Activated B cell treated with CpG ODN at 0.5 μM for 24 hours (primary cell): Measurements from ENCODE around the gene TUBA4B. TPM values are rescaled to one million over a fixed set of nuclear protein-coding genes. Genes with fewer than 3 reads are reported as not detected.
"Not testable (repeated sequence)": the region's sequence is repeated elsewhere in the genome, so short reads cannot be mapped to it uniquely, and the experiment has no call there.

ENCODE experiments used
- ATAC-seq: fragments of 200-7000 bp; cut with Tn5 transposase; one replicate; pipeline ENCODE4 v1.10.0; 2021; ENCODE audit warnings: low read depth, mild to moderate bottlenecking, moderate library complexity
- CTCF ChIA-PET: fragments of 350-600 bp; sonication (Branson Sonifier 250); formaldehyde crosslinking; loops from one replicate; lab custom pipeline; 2021; ENCODE audit warnings: antibody characterized with exemption; lab: Charles Lee
- POLR2A ChIA-PET: fragments of 350-600 bp; sonication (Branson Sonifier 250); formaldehyde crosslinking; loops from one replicate; lab custom pipeline; 2021; ENCODE audit warnings: antibody characterized with exemption; lab: Charles Lee
- DNase-seq: peaks from one replicate; pipeline ENCODE4 v3.0.0; 2022
- H3K27ac Mint-ChIP-seq: one replicate; pipeline ENCODE4 v1.8.0; 2020; ENCODE audit warnings: mixed read lengths
- H3K27me3 Mint-ChIP-seq: one replicate; pipeline ENCODE4 v1.8.0; 2021; ENCODE audit warnings: mixed read lengths
- H3K36me3 Mint-ChIP-seq: one replicate; pipeline ENCODE4 v1.8.0; 2021; ENCODE audit warnings: low read depth, mixed read lengths
- H3K4me1 Mint-ChIP-seq: one replicate; pipeline ENCODE4 v1.8.0; 2021; ENCODE audit warnings: mixed read lengths
- H3K4me3 Mint-ChIP-seq: one replicate; pipeline ENCODE4 v1.8.0; 2020; ENCODE audit warnings: mild to moderate bottlenecking, mixed read lengths
- H3K9me3 Mint-ChIP-seq: one replicate; pipeline ENCODE4 v1.8.0; 2020; ENCODE audit warnings: mixed read lengths
- CTCF ChIP-seq: fragments of 200-600 bp; IDR thresholded peaks from one replicate; pipeline ENCODE4 v1.8.0; 2022; ENCODE audit warnings: antibody characterized with exemption, mild to moderate bottlenecking
- intact Hi-C: fragments of 100-400 bp; cut with micrococcal nuclease; formaldehyde crosslinking; loops from one replicate; pipeline ENCODE4 v1.15.1; 2024
- total RNA-seq: library from RNA; stranded (reverse); gene quantifications from 2 replicates; pipeline ENCODE4 v1.2.3, GENCODE V29; 2022

TUBA4B gene
- total RNA-seq, 1 donor from 2014 or later: not detected

- Mint-ChIP-seq H3K27ac (peak within 1 kb of the TSS; percentile 98), H3K4me3 (peak within 1 kb of the TSS; percentile 82), H3K9me3 (no peaks in the 10 kb centered on the region), H3K27me3 (no peaks in the 10 kb centered on the region), H3K36me3 (peaks cover 42% of the 10 kb centered on the region), H3K4me1 (peaks cover 53% of the 10 kb centered on the region)
- peak; percentile 90 for DNase-seq
- ChIA-PET POLR2A (interaction anchor here (0.6 to 12.0 kb wide), 22 partner anchors 8 to 362 kb away, joined by 3 to 287 read pairs (median 7); partner anchors contain the start of genes ABCB6, ANKZF1, ATG9A and CNPPD1), CTCF (interaction anchor here (1.1 to 4.4 kb wide), 9 partner anchors 8 to 135 kb away, joined by 3 to 42 read pairs (median 7); partner anchors contain the start of genes ANKZF1, ATG9A, CNPPD1 and DNAJB2)
- intact Hi-C loops: loop anchor here (1.0 to 5.0 kb wide), 12 partner anchors 9 to 686 kb away; partner anchors contain the start of genes ANKZF1, ATG9A, CHPF and CNOT9
- ATAC-seq: peak; percentile 69
- TF ChIP-seq CTCF: no peak
These were observed 928 bp downstream of the TUBA4B start, which contains the start of gene TUBA4A for GRCh38 chr2:219253753-219254589. TSS of gene TUBA4A (minus strand) at chr2:219253918. CDS start at chr2:219253858, 60 bp downstream.

- intact Hi-C loops: loop anchor here (1.0 to 5.0 kb wide), 5 partner anchors 25 to 288 kb away; partner anchors contain the start of genes CHPF, DNAJB2, NHEJ1 and TMEM198
- peak; percentile 24 for DNase-seq
- Mint-ChIP-seq H3K27me3 (no peaks in the 10 kb centered on the region), H3K4me1 (peaks cover 46% of the 10 kb centered on the region), H3K36me3 (peaks cover 37% of the 10 kb centered on the region), H3K4me3 (peak overlapping the region; percentile 82), H3K9me3 (no peaks in the 10 kb centered on the region), H3K27ac (peak overlapping the region; percentile 88)
- no peak for TF ChIP-seq CTCF
- peak; percentile 35 for ATAC-seq
- POLR2A ChIA-PET: interaction anchor here (0.6 to 12.0 kb wide), 20 partner anchors 10 to 362 kb away, joined by 3 to 287 read pairs (median 8); partner anchors contain the start of genes ABCB6, ANKZF1, ATG9A and CNPPD1
- CTCF ChIA-PET: interaction anchor here (0.6 to 4.4 kb wide), 13 partner anchors 9 to 134 kb away, joined by 3 to 42 read pairs (median 4); partner anchors contain the start of genes ANKZF1, ATG9A, CNPPD1 and DNAJB2
These were observed 1.7 kb downstream of the TUBA4B start for GRCh38 chr2:219254590-219255201.

- ATAC-seq, H3K27me3 Mint-ChIP-seq, H3K27ac Mint-ChIP-seq, DNase-seq, H3K4me3 Mint-ChIP-seq, intact Hi-C loops, H3K36me3 Mint-ChIP-seq, H3K9me3 Mint-ChIP-seq: not testable (repeated sequence)
- ChIA-PET POLR2A (interaction anchor here (0.9 kb wide), 2 partner anchors 10 to 53 kb away, joined by 4 to 5 read pairs; partner anchors contain the start of gene ZFAND2B), CTCF (interaction anchor here (1.2 kb wide), 1 partner anchor 18 kb away, joined by 9 read pairs; no protein-coding TSS in a partner anchor)
- peaks cover 13% of the 10 kb centered on the region for H3K4me1 Mint-ChIP-seq
These were observed 5.9 kb downstream of the TUBA4B start for GRCh38 chr2:219258942-219259341.

- DNase-seq (no peak), ATAC-seq (no peak)
- H3K27ac Mint-ChIP-seq: no peak overlapping the region
- intact Hi-C loops: no loop called here
- H3K36me3 Mint-ChIP-seq: peaks cover 3% of the 10 kb centered on the region
- no peak overlapping the region for H3K4me3 Mint-ChIP-seq
- POLR2A ChIA-PET: interaction anchor here (1.2 kb wide), 1 partner anchor 33 kb away, joined by 4 read pairs; no protein-coding TSS in a partner anchor
- CTCF ChIA-PET: interaction anchor here (1.1 to 1.5 kb wide), 2 partner anchors 16 to 42 kb away, joined by 3 to 6 read pairs; partner anchors contain the start of gene ABCB6
- H3K27me3 Mint-ChIP-seq: no peaks in the 10 kb centered on the region
- no peak for TF ChIP-seq CTCF
- H3K9me3 Mint-ChIP-seq: no peaks in the 10 kb centered on the region
- H3K4me1 Mint-ChIP-seq: no peaks in the 10 kb centered on the region
These were observed 8.2 kb downstream of the TUBA4B start for GRCh38 chr2:219261024-219261855.
